ENCODE data around the gene DLG1. TPM values are rescaled to one million over a fixed set of nuclear protein-coding genes. Genes with fewer than 3 reads are reported as not detected.
"Not testable (repeated sequence)": the region's sequence is repeated elsewhere in the genome, so short reads cannot be mapped to it uniquely, and the experiment has no call there.

The DLG1 gene
- total RNA-seq, 4 donors from 2014 or later: 71.4 to 96.7 (median 88.5) TPM

DNA sequence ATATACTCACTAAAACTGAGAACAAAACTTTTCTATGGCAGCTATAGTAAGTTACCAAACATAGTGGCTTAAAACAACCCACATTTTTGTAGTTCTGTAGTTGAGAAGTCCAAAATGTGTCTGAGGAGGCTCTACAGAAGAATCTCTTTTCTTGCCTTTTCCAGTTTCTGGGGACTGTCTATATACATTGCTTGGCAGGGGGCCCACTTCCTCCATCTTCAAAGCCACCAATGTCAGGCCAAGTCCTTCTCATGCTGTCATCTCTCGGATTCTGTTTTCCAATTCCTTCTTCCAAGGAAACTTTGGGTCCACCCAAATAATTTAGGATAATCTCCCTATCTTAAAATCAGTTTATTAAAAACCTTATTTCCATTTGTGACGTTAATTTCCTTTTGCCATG lies 92.7 kb downstream of the DLG1 start:
- DNase-seq (ENCODE audit: low spot score in 2 of 2): no peak
- 93 to 97% methylated on average over 2 of the region's 2 CpGs for WGBS, 2 donors
- intact Hi-C loops (cut with DNase I; ENCODE audit: low total_unique reads): no loop called here
- TF ChIP-seq POLR2A (IDR thresholded peaks at IDR 0.05): no peak
- TF ChIP-seq, protein P1, sequence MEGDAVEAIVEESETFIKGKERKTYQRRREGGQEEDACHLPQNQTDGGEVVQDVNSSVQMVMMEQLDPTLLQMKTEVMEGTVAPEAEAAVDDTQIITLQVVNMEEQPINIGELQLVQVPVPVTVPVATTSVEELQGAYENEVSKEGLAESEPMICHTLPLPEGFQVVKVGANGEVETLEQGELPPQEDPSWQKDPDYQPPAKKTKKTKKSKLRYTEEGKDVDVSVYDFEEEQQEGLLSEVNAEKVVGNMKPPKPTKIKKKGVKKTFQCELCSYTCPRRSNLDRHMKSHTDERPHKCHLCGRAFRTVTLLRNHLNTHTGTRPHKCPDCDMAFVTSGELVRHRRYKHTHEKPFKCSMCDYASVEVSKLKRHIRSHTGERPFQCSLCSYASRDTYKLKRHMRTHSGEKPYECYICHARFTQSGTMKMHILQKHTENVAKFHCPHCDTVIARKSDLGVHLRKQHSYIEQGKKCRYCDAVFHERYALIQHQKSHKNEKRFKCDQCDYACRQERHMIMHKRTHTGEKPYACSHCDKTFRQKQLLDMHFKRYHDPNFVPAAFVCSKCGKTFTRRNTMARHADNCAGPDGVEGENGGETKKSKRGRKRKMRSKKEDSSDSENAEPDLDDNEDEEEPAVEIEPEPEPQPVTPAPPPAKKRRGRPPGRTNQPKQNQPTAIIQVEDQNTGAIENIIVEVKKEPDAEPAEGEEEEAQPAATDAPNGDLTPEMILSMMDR (IDR thresholded peaks at IDR 0.05): no peak
- no peak overlapping the region for H3K4me3 ChIP-seq (ENCODE audit: low read depth, poor library complexity, severe bottlenecking)

DNA sequence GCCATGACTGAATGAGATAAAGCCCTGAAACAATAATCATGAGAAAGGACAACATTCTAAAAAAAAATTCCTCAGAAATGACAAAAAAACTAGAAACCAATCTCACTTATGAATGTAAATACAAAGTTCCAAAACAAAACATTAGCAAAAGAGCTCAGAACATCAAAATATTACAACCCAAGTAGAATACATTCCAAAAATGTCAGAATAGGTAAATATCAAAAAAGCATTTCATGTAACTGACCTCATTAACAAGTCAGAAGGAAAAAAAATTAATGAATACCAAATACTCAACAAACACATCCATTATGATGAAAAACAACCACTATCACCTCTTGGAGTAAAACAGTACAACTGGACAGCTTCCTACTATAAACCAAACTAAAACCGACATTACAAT lies 93.1 kb downstream of the DLG1 start:
- H3K4me3 ChIP-seq (ENCODE audit: low read depth, poor library complexity, severe bottlenecking): no peak overlapping the region
- no peak for DNase-seq (ENCODE audit: low spot score in 2 of 2)
- TF ChIP-seq POLR2A (IDR thresholded peaks at IDR 0.05): no peak
- TF ChIP-seq, protein P1 (IDR thresholded peaks at IDR 0.05): no peak
- intact Hi-C loops (cut with DNase I; ENCODE audit: low total_unique reads): no loop called here
- whole genome bisulfite sequencing, 2 donors: 88% methylated on average over 1 of the region's 1 CpG

DNA sequence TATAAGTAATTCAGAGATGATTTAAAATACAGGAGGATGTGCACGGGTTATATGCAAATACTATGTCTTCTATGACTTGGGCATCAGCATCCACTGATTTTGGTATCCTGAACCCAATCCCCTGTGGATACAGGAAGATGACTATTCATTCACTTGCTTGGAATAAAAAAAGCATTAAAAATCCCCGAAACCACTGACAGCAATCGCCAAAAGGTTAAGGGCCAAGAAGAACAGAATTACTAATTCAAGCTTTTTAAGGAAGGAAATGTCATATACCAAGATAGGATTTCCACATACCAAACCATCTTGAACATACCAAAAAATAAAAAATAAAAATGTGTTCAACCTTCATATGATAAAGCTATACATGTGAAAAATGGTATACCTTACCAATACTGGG lies 93.7 kb downstream of the DLG1 start:
- H3K4me3 ChIP-seq (ENCODE audit: low read depth, poor library complexity, severe bottlenecking): no peak overlapping the region
- WGBS, 2 donors: 75 to 86% methylated on average over 3 of the region's 3 CpGs
- intact Hi-C loops (cut with DNase I; ENCODE audit: low total_unique reads): no loop called here
- TF ChIP-seq POLR2A (IDR thresholded peaks at IDR 0.05): no peak
- TF ChIP-seq, protein P1 (IDR thresholded peaks at IDR 0.05): no peak
- DNase-seq (ENCODE audit: low spot score in 2 of 2): no peak

DNA sequence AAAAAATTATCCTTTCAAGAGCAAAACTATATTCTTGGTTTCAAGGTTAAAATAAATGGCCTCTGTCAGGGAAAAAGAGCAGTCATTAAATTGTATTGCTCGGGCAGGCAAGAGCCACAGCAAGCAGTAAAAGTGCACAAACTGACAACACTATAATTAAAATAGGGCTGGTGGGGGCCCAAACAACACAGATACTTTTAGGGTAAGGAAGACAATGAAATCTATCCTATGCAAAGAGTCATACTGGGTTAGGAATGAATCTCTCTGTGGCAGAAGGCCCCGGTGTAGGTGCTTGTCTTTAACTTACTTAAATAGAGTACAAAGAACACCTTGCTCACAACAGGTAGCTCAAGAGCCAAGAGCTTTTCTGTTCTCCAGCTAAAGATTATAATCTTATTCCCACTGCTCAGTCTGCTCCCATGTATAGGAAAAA lies 94.7 kb downstream of the DLG1 start:
- no peak for DNase-seq (ENCODE audit: low spot score in 2 of 2)
- TF ChIP-seq, protein P1 (IDR thresholded peaks at IDR 0.05): no peak
- 78 to 92% methylated on average over 2 of the region's 2 CpGs for WGBS, 2 donors
- H3K4me3 ChIP-seq (ENCODE audit: low read depth, poor library complexity, severe bottlenecking): no peak overlapping the region
- intact Hi-C loops (cut with DNase I; ENCODE audit: low total_unique reads): no loop called here

DNA sequence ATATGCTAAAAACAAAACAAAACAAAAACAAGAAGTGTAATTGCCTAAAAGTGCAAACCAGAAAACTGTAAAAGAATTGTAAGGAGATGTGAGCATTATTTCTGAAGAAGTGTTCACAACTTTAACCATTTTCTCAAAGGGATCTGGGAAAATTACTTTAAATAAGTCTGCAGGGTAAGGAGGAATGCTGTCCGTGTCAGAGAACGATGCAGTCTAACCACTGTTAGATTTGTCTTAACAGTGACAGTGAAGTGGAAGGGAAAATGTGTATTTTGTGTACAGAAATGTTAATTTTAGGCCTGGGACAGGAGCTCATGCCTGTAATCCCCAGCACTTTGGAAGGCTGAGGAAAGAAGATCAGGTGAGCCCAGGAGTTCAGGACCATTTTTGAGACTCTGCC lies 95.7 kb downstream of the DLG1 start:
- WGBS, 2 donors: 62 to 81% methylated on average over 2 of the region's 2 CpGs
- TF ChIP-seq POLR2A (IDR thresholded peaks at IDR 0.05): no peak
- TF ChIP-seq, protein P1 (IDR thresholded peaks at IDR 0.05): no peak
- no peak overlapping the region for H3K4me3 ChIP-seq (ENCODE audit: low read depth, poor library complexity, severe bottlenecking)
- DNase-seq (ENCODE audit: low spot score in 2 of 2): no peak
- intact Hi-C loops (cut with DNase I; ENCODE audit: low total_unique reads): no loop called here

DNA sequence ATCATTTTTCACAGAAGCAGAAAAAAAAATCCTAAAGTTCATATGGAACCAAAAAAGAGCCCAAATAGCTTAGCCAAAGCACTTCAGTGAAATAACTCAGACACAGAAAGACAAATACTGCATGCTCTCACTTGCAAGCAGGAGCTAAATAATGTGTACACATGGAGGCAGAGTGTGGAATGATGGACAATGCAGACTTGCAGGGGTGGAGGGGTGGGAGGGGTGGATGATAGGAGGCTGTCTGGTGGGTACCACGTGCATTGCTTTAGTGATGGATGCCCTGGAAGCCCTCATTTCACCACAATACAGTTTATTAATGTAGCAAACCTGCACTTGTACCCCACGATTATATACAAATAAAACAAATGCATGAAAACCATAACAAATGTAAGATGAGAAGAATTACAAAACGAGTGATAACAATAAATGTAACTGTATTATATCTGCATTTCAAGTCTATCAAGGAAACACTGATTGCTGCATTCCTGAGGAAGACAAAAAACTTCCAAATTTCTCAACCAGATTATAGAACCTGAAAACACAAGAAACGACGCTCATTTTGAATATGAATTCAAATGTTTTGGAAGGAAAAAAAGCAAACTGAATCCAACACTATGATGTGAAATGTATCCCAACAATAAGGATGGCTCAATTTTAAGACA lies 96.5 kb downstream of the DLG1 start:
- intact Hi-C loops (cut with DNase I; ENCODE audit: low total_unique reads): no loop called here
- WGBS, 2 donors: 78 to 80% methylated on average over 5 of the region's 5 CpGs
- no peak for DNase-seq (ENCODE audit: low spot score in 2 of 2)
- TF ChIP-seq, protein P1 (IDR thresholded peaks at IDR 0.05): no peak
- no peak overlapping the region for H3K4me3 ChIP-seq (ENCODE audit: low read depth, poor library complexity, severe bottlenecking)

DNA sequence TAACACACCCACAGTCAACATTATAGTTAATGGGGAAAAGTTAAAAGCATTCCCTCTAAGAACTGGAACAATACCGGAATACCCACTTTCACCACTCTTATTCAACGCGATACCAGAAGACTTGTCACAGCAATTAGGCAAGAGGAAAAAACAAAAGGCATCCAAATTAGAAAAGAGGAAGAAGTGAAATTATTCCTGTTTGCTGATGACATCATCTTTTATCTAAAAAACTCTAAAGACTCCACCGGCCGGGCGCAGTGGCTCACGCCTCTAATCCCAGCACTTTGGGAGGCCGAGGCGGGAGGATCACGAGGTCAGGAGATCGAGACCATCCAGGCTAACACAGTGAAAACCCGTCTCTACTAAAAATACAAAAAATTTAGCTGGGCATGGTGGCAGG lies 97.6 kb downstream of the DLG1 start:
- WGBS, 2 donors: 91 to 93% methylated on average over 12 of the region's 12 CpGs
- intact Hi-C loops (cut with DNase I; ENCODE audit: low total_unique reads); DNase-seq (ENCODE audit: low spot score in 2 of 2); H3K4me3 ChIP-seq (ENCODE audit: low read depth, poor library complexity, severe bottlenecking): not testable (repeated sequence)
